LoVo (cell line): ENCODE data around the gene RNASE11.
"Not testable (repeated sequence)": the region's sequence is repeated elsewhere in the genome, so short reads cannot be mapped to it uniquely, and the experiment has no call there.

Source experiments
- DNase-seq: peaks from one replicate; pipeline ENCODE4 v3.0.0-alpha.2; 2016; ENCODE audit warnings: low spot score

Gene RNASE11

GRCh38 chr14:20614038-20614840 is 26.4 kb upstream of the RNASE11 start:
- peak; percentile 73 for DNase-seq

- DNase-seq: peak; percentile 93
Observed at GRCh38 chr14:20613094-20614037, 25.6 kb upstream of the RNASE11 start.

- DNase-seq: no peak
Observed at GRCh38 chr14:20612403-20612802, 24.6 kb upstream of the RNASE11 start.

GRCh38 chr14:20611277-20611676 is 23.5 kb upstream of the RNASE11 start:
- no peak for DNase-seq

- peak; percentile 75 for DNase-seq
Observed at GRCh38 chr14:20610002-20610765, 22.4 kb upstream of the RNASE11 start.

GRCh38 chr14:20609215-20610001 is 21.6 kb upstream of the RNASE11 start:
- DNase-seq: peak; percentile 94

- DNase-seq: no peak
Observed at GRCh38 chr14:20608383-20609110, 20.7 kb upstream of the RNASE11 start.

GRCh38 chr14:20607617-20608016 is 19.8 kb upstream of the RNASE11 start:
- DNase-seq: no peak

GRCh38 chr14:20606902-20607242 is 19.1 kb upstream of the RNASE11 start:
- no peak for DNase-seq

GRCh38 chr14:20606190-20606901 is 18.5 kb upstream of the RNASE11 start:
- DNase-seq: peak; percentile 47

GRCh38 chr14:20603813-20604690 is 16.3 kb upstream of the RNASE11 start:
- DNase-seq: no peak

- DNase-seq: no peak
Observed at GRCh38 chr14:20602583-20602982, 14.8 kb upstream of the RNASE11 start.

- no peak for DNase-seq
Observed at GRCh38 chr14:20601522-20601921, 13.7 kb upstream of the RNASE11 start.

GRCh38 chr14:20597108-20597507 is 9.3 kb upstream of the RNASE11 start:
- DNase-seq: no peak

GRCh38 chr14:20595726-20596125 is 7.9 kb upstream of the RNASE11 start:
- not testable (repeated sequence) for DNase-seq

- no peak for DNase-seq
Observed at GRCh38 chr14:20592574-20592973, 4.8 kb upstream of the RNASE11 start.

GRCh38 chr14:20591235-20591634 is 3.4 kb upstream of the RNASE11 start, which contains the start of gene RNASE12:
TSS of gene RNASE12 (minus strand) at chr14:20591376. CDS start at chr14:20590723, 653 bp downstream.
- DNase-seq: no peak

GRCh38 chr14:20583908-20584307 is 3.9 kb downstream of the RNASE11 start:
- no peak for DNase-seq

- DNase-seq: no peak
Observed at GRCh38 chr14:20583142-20583541, 4.7 kb downstream of the RNASE11 start.
